Occipital lobe (tissue), 2 donors: ENCODE measurements around the gene MICAL3. TPM values are rescaled to one million over a fixed set of nuclear protein-coding genes. Genes with fewer than 3 reads are reported as not detected.
"Not testable (repeated sequence)": the region's sequence is repeated elsewhere in the genome, so short reads cannot be mapped to it uniquely, and the experiment has no call there.

Experiments
- DNase-seq: peaks from one replicate; lab custom pipeline; 2025; lab: John Stamatoyannopoulos, UW
- total RNA-seq: library from RNA; depleted of rRNA; stranded (reverse); fragments of >200 nt; gene quantifications from one replicate; pipeline ENCODE4 v1.2.3, GENCODE V29; 2014

The MICAL3 gene
- total RNA-seq, 1 donor from 2014 or later = 40.9 TPM

DNA sequence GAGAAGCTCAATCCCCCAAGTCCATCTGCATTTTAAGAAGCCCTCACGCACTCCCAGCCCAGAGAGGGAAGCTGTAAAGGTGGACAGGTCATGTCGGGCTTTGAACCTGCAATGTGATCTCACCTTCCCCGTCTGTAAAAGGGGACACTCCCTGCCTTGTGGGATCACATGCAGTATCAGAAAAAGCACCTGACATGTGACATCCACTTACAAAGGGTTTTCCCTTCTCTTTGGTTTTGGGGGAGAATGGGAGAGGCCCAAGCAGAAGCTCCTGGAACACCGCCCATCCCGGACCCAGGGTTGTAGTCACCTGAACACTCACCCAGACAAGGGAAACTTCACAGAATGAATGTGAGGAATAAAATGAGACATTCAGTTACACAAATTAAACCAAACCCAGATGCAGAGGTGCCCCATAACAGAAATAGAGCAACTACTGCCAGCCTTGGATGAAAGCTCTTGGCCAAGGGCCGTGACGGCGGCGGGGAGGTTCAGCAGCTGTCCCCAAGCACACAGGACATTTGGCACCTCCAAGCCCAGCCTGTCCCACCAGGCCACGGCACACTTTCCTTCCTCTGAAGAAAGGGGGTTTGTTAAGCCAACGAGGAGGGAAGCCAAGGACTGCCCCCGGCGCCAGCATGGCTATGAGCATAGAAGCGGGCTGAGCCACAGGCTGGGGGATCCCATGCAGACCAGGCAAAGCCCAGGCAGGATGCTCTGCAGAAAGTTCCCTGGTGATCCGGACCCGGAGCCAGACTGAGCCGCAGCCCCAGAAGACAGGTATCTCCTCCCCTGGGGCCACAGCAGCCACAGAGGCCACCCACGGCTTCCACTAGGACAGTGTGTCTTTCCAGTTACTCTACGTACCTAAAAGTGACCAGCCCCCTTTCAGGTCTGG is 253.9 kb downstream of the MICAL3 start:
- no peak for DNase-seq

DNA sequence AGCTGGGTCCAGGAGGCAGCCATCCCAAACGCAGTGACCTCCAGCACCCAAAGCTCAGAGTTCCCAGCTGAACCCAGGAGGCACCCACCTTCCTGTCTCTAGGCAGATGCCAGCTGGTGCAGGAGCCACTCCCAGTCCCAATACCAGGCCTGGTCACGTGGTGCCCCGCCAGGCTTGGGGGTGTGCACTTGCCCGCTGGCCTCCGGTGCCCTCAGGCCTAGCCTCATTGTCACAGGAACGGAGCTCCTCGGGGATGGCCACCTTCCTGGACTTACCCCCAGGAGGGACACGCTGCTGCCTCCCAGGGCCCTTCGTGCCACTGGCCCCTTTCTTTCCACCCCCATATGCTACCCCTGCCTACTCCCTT is 254.7 kb downstream of the MICAL3 start:
- DNase-seq = no peak

DNA sequence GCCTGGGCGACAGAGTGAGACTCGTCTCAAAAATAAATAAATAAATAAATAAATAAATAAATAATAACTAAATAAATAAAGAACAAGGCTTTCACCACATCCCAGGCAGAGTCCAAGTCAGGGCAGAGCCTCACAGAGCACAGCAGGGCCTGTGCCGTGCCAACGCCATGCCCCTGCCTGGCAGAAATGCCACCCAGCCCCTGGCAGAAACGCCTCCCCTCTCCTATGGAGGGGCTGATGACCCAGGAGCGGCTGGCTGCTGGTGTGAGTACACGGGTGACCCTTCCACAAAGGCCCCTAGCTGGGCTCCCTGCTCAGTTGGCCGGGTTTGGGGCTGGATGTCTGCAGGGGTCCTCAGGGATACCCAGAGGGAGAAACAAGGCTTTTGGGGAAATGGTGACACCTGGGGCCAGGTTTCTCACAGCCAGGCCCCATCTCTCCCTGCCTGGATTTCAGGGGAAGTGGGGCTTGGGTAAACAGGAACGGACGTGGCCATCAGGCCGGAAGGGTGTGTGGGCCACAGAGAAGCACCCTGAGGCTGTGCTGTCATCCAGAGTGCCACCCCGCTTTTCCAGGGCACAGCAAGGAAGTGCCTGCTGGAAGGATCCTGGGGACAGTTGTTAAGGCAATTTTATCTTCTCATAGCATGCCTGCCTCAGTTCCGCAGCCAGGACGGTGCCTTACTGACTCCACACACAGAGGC is 255.2 kb downstream of the MICAL3 start:
- no peak for DNase-seq

DNA sequence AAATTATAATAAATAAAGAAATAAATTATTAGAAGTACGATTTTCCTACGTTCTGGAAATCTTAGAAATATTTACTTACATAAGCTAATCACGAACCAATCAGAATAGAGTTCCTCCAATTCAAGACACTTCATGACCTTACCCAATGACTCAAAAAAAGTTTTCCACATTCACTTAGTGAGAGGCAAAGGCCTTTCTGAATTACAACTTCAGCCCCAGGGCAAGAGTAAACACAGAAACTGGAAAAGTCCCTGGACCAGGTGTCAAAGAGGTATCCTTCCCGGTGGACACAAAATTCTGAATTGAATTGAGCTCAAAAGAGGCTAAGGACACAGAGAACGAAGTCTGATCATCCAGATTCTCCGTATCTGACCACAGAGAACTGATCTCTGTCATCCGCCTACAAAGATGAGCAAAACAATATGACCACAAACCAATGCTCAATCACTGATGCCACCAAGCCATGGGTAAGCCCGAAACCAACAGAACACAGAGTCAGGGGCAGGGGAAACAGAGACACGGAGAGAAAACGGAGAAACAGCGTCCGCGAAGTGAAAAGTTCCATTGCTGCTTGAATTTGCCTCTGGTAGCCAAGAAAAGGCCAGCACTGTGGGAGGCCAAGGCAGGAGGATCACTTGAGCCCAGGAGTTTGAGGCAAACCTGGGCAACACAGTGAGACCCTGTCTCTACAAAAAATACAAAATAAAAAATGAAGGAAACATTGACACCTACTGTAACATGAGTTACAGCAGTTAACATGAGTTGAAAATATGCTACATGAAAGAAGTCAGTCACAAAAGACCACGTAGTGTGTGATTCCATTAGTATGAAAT is 256.9 kb downstream of the MICAL3 start:
- no peak for DNase-seq

DNA sequence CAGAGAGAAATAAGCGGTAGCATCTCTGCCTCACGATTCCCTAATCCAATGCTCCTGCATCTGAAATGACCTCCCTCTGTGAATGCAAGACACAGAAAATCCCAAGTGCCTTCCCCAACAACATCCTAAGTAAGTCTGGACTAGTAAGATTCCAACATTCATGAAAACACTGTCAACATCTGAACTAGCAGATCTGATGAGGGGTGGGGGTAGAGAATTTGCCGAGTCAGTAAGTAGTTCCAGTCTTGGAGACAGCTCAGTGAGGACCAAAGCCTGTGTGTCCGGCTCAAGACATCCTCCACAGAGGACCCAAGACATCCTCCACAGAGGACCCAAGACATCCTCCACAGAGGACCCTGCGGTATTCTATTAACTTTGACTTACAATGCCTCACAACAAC is 259.5 kb downstream of the MICAL3 start:
- not testable (repeated sequence) for DNase-seq

DNA sequence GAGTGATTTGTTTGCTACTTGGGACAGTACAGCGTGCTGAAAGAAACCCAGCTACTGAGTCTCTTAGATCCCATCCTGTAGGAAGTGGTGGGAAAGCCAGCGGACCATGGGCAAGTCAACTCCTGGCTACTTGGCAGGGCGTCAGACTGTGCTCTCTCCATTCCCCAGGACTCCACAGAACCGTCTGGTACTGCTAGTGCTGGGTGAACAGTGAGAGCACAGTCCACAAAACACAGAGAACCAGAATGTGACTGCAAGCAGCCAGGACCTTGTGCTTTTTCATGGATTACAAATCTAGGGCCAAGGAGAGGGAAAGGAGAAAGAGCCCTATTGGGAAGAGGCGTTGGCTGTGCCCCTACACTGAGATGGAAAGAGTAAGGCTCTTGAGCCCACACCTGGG is 260.3 kb downstream of the MICAL3 start:
- no peak for DNase-seq

DNA sequence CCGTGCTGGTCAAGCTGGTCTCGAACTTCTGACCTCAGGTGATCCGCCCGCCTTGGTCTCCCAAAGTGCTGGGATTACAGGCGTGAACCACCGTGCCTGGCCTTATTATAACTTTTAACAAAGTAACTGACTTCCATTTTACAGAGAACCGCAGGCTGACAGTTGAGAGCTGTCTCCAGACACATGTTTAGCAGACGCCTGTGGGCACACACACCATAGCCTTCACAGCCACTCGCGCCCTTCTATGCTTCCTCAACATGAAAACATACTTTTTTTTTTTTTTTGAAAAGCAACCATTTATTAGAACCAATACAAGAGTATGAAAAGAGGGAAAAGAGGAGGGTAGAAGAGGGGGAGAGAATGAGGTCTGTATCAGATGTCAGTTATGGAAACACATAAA is 260.9 kb downstream of the MICAL3 start:
- DNase-seq = not testable (repeated sequence)

DNA sequence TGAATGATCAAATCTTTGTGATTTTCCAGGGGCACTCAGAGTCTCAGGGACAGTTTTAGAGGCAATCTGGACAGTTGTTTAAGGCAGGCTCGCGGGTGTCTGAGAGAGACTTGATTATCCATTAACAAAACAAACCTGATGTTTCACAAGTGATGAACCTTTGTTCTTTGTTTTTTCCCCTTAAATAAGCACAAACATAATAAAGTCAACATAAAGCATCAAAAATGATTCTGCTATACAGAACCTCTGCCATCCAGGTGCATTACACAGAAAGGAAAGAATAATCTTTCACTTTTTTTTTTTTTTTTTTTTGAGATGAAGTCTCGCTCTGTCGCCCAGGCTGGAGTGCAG is 263.2 kb downstream of the MICAL3 start:
- no peak for DNase-seq

DNA sequence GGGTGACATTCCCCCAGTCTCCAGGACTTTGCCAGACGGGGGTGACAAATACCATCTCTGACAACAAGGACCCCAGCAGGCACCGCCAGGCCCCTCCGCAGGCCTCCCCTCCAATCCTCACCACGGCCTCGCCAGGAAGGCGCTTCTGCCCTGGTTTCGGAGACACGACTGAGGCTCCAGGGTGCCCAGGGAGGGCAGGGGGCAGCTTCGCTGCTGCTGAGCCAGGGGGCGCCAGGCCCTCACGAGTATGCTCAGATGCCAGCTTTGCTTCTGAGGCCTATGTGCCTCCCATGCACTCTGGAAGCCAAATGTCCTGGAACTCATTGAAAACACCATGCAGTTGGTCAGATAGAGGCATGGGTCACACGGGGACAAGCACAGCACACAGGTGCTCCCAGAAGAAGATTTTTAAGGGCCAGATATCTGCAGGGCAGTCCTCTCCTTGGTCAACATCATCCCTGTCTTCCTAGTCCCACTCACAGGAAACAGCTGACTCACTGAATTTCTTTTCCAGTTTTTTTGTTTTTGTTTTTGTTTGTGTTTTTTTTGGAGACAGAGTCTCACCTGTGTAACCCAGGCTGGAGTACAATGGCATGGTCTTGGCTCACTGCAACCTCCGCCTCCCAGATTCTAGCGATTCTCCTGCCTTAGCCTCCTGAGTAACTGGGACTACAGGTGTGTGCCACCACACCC is 270.0 kb downstream of the MICAL3 start:
- DNase-seq = no peak

DNA sequence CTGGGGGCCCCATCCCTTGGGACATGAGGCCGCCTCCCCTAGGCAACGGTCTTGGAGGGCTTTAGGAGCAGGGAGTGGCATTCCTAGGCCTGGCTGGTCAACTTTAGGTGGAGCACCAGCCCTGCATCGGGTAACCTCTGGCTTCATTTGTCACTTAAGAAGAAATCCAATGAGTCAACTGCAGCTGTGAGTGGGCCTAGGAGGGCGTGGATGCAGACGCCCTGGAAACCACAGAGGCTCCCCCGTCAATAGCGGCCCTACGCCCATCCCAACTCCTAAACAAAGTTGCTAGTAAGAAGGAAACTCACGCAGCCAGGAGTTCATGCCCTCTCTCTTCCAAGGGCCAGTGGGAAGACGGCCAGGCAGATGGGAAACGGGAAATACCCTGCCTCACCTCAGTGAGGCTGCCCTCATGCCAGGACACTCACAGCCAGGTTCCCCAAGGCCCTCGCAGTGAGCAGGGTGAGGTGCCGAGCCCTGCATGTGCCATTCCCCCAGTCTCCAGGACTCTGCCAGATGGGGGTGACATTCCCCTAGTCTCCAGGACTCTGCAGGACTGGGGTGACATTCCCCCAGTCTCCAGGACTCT is 270.9 kb downstream of the MICAL3 start:
- no peak for DNase-seq

DNA sequence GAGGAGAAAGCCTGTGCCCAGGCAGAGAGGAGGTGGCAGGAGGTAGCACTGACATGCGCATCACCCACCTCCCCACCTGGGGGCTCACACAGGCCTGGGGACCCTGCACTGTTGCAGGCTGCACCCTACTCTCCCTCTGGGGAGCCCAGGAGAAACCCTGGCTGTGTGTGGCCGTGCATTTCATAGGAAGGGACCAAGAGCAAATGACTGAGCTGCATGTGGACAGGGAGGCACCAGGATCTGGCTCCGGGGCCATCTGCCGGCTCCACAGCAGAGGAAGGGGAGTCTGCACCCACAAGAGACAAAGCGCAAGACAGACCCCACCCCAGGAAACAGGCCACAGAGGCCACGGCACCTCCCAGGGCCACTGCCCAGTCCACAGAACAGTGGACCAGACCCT is 272.8 kb downstream of the MICAL3 start:
- no peak for DNase-seq

DNA sequence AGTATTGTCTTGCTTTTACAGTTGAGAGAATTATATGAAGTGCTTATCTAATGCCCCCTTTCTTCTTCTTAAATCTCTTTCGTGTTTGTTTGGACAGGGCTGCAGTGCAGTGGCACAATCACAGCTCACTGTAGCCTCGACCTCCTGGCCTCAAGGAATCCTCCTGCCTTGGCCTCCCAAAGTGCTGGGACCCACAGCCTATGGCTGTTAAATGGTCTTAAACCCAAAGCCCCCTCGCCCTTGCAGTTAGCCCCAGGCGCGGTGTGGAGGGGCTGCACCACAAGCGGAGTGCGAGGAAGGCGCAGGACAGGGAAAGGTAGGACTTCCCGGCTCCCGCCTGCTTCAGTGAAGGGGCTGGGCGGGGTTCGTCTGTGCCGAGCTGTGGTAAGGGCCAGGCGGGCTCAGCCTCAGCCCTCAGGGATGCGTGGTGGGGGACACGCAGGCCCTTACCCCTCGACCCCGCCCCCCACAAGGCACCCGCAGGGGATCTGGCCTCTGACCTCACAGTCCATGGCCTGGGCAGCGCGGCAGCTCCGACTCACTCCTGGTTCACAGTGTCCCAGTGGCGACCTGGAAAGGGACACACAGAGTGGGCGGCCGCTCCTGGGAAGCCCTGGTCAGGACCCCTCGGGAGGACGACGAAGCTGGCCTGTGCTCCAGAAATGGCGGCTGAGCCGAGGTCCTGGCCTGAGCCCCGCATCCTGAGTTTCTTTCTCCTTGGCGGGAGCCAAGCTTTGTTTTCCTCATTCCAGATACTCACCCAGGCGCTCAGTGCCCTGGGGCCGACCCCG is 274.6 kb downstream of the MICAL3 start:
- no peak for DNase-seq

DNA sequence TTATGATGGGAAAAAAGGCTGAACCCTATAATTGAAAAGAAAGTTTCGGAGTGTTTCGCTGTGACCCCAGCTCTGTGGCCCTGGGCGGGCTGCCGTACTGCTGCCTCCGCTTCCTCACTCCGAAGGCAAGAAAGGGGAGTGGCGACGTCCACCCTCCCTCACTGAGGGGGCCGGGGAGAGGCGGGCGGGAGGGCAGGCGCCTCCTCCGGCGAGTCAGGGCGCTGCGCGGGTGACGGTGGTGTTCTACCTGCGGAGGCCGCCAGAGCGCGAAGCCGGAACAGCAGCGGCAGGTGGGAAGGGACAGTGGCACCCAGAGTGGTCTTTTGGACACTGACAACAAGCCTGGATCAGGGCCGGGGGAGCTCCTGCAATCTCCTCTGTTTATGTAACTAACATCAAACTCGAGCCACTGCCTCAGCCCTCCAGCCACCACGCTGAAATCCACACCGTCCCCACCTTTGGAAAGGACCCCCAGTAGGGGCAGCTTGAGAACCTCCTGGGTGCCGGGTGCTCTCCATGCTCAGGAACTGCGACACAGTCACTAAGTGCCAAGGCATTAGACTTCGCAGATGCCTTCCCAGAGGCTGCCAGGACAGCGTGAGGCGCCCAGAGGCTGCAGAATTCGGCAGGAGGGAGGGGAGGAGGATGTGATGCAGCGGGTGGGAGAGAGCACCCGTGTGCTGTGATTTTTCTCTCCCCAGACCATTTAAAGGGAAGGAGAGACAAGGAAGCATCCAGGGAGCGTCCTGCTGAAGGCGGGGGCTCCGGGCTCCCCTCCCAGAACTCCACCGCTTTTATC is 275.6 kb downstream of the MICAL3 start:
- peak; percentile 22 for DNase-seq

DNA sequence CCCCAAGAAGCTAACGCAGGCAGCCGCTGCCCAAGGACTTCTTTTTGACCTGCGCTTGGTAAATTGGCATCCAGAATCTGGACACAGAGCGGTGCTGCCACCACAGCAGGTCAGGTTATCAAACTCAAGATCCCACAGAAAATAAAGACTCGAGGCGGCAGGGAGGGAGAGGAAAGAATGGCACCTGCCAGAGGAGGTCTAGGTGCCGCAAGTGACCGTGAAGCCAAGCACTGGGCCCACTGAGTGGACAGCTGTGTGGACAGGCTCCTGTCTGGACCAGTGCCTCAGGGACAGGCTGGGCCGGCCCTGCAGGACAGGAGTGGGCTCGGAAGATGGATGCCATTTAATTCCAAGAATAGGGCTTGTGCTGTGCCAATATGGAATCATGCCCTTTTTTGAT is 277.4 kb downstream of the MICAL3 start:
- DNase-seq = no peak

DNA sequence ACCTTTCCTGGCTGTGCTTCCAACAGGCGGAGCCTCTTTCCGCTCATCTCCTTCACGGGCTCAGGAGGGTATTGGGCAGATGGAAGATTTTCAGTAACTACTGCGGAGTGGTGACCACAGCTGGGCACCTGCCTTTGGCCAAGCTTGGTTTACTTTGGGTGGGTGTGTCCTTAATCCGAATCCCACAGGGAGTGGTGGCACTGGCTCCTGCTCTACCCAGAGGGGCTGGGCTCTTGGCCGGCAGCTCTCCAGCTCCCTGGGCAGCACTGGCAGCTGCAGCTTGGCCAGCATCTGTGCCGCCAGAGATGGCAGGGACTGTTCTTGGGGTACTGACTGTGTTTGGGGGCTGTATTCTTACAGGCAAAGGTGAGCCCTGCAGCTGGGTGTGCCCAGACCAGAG is 279.9 kb downstream of the MICAL3 start:
- no peak for DNase-seq

DNA sequence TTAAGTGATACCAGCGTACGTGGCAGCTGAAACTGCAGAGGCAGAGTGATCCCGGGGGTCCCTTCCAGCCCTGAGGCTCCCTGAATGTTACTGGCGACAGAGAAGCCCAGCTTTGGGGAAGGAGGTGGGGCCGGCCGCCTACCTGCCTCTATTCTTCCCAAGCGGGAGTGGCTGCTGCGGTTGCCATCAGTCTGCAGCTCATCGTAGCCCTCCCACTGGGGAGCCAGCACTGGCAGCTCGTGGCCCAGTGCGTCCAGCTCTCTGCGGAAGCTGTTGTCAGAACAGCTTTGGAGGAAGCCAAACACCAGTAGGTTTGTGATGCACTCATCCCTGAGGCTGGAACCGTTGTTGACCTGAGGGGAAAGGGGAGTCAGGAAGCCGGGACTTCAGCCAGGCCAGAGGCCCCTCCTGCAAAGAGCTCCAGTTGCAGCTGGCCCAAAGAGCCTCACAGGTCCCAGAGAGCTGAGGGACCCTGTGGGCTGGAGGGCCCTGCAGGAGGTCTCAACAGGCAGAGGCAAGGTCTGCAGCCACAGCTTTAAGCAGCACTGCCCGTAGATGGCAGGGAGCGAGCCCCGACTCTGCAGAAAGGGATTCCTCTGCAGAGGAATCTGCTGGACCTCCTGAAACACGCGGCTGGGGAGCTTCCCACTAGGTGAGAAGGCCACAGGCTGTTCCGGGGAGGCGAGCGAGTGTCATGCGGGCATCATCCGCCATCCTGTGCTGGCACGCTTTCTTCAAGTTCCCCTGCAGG is 280.5 kb downstream of the MICAL3 start:
- peak; percentile 14 for DNase-seq

DNA sequence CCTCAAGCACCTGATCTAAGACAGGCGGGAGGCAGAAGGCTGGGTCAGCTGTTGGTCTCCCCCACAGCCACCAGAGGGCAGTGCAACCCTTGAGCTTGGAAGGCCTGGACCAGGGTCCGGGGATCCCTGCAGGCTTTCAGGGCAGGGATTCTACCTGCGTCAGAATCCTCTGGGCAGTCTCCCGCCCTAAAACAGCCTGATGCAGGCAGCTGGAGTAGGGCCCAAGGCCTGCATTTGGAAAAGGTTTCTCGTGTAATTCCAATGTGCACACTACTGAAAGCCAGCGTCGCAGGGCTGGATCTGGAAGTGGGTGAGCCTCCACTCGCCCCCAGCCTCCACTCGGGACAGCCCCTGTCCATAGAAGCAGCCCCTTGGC is 281.8 kb downstream of the MICAL3 start:
- DNase-seq = peak; percentile 69

DNA sequence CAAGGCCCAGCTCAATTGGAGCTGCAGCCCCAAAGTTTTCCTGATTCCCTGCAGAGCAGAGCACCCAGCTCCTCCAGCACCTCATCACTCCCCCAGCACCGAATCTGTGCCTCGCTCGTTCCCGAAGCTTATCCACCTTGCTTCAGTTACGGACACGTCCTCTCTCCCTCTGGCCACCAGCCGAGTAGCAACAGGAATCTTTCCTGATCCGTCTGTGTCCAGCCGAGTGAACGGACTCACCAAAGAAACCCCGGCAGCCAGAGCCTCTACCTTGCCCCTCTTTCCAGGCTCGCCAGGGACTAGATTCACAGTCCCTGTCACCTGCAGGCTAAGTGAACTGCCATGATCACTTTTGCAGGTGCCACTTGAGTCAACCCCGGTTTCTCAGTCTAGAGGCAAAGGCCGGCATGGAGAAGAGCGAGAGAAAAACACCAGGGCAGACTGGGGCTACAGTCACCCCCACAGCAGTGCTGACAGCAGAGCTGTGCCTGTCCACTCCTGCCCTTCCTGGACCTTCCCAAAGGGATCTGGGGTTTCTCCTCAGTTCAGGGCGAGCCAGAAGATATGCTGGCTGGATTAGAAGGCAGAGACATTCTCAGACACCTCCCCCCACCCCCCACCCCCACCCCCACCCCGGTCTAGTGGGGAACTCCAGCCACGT is 282.4 kb downstream of the MICAL3 start:
- DNase-seq = no peak
